Pulmonary artery endothelial cell (primary cell): ENCODE results near the gene CXADR. TPM values are rescaled to one million over a fixed set of nuclear protein-coding genes. Genes with fewer than 3 reads are reported as not detected.

Experiments
- DNase-seq: peaks from one replicate; pipeline ENCODE4 v3.0.0-alpha.2; 2011; ENCODE audit warnings: low read depth, low spot score
- total RNA-seq: library from RNA; depleted of rRNA; stranded (reverse); fragments of >200 nt; gene quantifications from 2 replicates; pipeline ENCODE4 v1.2.3, GENCODE V29; 2014

CXADR gene
- total RNA-seq, 1 donor from 2014 or later, result 7.6 TPM

DNA sequence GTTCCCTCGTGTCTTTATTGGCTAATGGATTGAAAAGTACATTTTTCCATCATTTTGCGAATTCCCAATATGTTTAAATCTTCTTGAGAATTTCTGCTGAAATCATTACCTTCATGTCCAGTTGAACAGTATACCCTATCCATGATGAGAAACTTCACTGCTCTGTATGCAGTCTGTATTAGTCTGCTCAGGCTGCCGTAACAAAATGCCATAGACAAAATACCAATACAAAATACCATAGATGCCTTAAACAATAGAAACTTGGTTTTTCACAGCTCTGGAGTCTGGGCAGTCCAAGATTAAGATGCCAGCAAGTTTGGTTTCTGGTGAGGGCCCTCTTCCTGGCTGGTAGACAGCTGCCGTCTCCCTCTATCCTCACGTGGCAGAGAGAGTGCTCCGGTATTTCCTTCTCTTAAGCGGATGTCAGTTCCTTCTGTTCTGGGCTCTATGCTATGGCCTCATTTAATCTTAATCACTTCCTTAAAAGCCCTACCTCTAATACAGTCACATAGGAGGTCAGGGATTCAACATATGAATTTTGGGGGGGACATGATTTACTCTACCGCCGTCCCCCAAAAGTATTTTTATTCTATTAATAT is 27.0 kb downstream of the CXADR start:
- DNase-seq, result no peak

DNA sequence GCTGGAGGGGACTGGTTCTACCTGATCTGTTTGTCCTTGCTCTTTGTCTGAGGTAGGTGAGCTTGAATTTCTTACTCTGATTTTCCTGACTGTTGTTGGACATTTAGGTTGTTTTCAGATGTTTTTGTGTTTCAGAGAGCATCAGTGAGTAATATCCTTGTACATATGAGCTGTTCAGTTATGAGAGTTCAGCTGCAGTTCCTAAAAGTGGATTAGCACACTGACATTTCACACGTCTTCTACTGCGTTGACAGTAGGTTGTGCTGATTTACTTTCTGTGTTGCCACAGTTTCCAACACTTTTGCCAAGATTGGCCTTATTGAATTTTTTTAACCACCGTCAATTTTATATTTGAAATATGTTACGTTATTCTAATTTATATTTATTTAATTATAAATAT is 27.7 kb downstream of the CXADR start:
- no peak for DNase-seq

DNA sequence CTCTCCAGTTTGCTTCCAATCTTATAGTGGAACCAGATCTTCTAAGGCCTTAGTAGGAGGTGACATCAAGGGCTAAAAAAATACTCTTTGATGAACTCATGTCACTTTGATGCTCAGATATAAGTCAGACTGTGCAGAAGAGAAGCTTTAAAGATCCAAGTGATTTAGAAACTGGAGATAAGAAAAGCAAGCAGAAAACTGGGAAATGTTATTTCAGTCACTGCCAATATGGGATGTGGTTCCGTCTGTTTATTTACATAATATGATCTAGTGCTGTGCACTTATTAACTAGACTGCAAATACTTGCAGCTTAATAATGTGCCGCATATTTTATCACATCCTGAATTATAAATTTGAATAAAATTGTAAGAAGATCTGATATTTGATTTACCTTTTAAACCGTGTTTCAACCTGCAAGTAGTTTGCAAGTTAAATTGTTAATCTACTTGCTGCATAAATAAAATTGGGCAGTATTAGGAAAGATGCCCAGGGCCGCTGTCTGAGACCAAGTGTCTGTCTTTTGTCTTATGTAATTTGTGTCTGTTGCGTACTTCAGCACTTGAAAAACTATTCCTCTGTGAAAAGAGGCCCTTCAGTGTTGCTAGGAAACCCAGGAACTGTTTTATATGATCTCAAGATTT is 29.6 kb downstream of the CXADR start:
- DNase-seq, result no peak

- no peak for DNase-seq
Measured at GRCh38 chr21:17545007-17545406, 32.2 kb downstream of the CXADR start.

GRCh38 chr21:17548262-17548661 is 35.4 kb downstream of the CXADR start:
- DNase-seq, result no peak

- DNase-seq, result no peak
Measured at GRCh38 chr21:17550671-17551308, 37.9 kb downstream of the CXADR start.

GRCh38 chr21:17552410-17552809 is 39.6 kb downstream of the CXADR start:
- DNase-seq, result no peak

DNA sequence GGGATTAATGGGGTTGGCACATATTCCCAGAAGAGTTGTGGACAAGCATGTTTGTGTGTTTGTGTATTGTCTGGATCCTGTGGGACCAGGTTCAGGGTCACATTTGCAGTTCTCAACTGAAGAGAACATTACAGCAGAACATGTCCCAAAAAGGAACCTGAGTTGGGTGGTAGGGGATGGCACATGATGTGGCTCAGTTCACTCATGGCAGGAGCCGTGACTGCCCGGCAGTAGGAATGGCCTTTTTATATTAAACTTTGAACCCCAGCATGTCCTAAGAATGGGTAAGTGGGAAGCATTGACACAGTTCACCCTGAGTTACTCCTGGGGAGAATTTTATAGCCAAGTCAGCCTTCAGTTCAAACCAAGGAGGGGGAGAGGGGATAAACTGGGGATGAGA is 41.3 kb downstream of the CXADR start:
- DNase-seq, result no peak

GRCh38 chr21:17554679-17555465 is 42.0 kb downstream of the CXADR start:
- no peak for DNase-seq

- DNase-seq, result no peak
Measured at GRCh38 chr21:17560377-17561025, 47.7 kb downstream of the CXADR start.

GRCh38 chr21:17570786-17571185 is 57.9 kb downstream of the CXADR start:
- no peak for DNase-seq

DNA sequence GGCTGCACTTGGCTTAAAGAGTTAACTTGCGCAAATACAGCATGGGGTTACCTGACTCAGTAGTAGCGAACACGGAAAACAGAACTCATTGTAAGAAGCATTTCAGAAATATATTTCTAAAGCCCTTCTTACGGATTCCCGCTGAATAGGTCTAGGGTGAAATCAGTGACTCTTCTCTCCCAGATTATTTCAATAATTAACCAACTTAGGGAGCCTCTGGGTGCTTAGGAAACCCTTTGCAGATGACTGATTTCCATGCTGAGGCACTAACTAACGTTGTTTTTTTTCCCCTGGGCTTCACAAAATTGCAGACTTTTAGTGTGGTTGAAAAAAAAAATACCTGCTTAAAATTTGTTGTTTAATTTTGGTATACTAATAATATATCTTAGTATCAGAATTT is 59.6 kb downstream of the CXADR start:
- no peak for DNase-seq

DNA sequence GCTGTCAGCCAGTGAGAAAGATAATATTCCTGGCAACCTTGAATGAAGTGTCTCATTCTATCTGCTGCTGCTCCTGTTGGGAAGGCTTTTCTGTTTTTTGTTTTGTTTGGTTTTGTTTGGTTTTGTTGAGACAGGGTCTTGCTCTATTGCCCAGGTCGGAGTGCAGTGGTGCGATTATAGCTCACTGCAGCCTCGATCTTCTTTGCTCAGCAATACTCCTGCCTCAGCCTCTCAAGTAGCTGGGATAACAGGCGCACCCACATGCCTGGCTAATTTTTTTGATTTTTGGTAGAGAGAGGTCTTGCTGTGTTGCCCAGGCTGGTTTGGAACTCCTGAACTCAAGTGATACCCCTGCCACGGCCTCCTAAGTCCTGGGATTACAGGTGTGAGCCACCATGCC is 62.2 kb downstream of the CXADR start:
- DNase-seq, result no peak

DNA sequence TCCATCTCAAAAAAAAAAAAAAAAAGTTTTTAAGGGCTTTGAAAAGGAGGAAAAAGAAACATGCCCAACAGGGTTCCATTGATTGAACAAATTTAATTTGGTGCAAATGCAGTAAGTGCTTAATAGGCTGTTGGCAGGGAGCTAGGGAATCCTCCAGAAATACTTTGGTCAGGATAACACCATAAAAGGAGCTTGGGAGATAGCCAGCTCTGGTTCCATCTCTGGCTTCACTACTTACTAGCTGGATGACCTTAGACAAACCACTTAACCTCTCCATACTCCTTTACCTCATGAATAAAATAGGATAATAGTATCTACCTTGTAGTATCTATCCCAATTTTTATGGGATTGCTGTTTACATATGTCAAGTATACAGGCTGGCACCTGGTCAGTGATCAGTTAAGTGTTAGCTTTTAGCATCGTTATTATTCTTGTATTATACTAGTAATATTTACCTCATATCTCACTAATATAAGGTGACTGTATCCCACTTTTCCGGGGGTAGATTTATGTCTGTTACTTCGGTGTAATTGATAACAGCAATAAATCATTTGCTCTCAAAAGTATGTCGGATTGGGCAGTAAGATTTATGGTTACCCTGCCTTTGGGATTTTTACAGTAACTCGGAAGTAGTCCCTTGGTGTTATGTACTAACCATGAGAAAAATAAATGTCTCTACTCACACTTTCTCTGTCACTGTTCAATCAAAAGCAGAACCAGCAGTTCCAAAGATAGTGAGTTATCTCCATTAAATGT is 63.4 kb downstream of the CXADR start:
- DNase-seq, result no peak

DNA sequence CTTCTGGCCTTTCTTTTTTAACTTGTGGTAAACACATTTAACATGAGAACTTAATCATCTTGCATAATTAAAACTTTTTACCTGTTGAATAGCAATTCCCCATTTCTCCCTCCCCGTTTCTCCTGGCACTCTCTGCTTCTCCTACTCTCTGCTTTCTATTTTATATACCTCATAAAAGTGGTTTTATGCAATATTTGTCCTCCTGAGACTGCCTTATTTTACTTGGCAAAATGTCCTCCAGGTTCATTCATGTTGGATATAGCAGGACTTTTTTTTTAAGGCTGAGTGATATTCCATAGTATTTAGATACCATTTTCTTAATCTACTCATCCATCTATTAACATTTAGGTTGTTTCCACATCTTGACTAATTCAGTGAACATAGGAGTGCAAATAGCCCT is 64.9 kb downstream of the CXADR start:
- no peak for DNase-seq

GRCh38 chr21:17578162-17578561 is 65.3 kb downstream of the CXADR start:
- DNase-seq, result no peak

DNA sequence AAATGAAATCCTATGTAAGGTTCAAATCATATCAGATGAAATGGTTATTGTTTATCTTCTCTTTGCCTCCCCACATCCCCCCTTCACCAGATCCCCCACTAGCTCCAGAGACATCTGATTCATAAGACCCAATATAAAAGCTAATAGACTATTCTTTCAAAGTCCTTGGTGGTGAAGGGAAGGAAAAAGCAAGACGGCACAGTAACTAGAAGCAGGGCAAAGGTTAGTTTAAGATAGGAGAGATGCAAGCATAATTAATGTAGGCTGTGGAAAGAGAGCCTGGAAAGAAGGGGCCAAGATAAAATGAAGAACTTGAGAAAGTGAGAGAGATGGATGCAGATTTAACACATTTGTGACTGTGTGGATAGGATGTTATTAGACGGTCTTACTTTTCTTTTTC is 66.0 kb downstream of the CXADR start:
- no peak for DNase-seq

- DNase-seq, result no peak
Measured at GRCh38 chr21:17580319-17580718, 67.5 kb downstream of the CXADR start.

DNA sequence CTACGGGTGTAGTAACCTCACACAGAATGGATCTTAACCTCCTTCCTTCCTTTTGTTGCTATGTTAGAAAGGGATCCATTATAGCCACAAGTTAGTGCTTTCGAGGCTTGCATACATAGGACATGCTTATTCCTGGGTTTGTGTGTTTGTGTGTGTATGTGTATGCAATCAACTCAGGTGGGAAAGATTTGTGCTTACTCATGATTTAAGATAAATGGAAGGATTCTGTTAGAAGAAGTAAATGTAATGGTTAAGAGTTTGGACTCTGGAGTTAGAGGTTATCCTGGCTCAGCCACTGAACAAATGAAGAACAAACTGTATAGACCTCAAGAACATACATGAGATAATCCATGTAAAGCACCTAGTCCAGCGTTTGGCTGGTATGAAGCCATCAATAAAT is 71.1 kb downstream of the CXADR start:
- no peak for DNase-seq

GRCh38 chr21:17585875-17586450 is 73.1 kb downstream of the CXADR start:
- no peak for DNase-seq

GRCh38 chr21:17590430-17590829 is 77.6 kb downstream of the CXADR start:
- no peak for DNase-seq
